OCI-LY1 (cell line): ENCODE measurements around the gene ITFG1.

Experiments used
- EZH2 ChIP-seq: fragments of 200-600 bp; sonication (generic), shearing (Covaris generic); IDR thresholded peaks from 2 replicates; pipeline ENCODE4 v1.8.0; 2017; ENCODE audit warnings: borderline replicate concordance, mixed run types, mild to moderate bottlenecking, antibody characterized with exemption, low read length, moderate library complexity, mixed read lengths
- TF ChIP-seq, protein P1 (sequence below): fragments of 200-600 bp; sonication (generic), shearing (Covaris generic); IDR thresholded peaks from 2 replicates; pipeline ENCODE4 v1.5.1; 2017; ENCODE audit warnings: mild to moderate bottlenecking, antibody characterized with exemption, low read length, moderate library complexity, mixed read lengths

DNA sequence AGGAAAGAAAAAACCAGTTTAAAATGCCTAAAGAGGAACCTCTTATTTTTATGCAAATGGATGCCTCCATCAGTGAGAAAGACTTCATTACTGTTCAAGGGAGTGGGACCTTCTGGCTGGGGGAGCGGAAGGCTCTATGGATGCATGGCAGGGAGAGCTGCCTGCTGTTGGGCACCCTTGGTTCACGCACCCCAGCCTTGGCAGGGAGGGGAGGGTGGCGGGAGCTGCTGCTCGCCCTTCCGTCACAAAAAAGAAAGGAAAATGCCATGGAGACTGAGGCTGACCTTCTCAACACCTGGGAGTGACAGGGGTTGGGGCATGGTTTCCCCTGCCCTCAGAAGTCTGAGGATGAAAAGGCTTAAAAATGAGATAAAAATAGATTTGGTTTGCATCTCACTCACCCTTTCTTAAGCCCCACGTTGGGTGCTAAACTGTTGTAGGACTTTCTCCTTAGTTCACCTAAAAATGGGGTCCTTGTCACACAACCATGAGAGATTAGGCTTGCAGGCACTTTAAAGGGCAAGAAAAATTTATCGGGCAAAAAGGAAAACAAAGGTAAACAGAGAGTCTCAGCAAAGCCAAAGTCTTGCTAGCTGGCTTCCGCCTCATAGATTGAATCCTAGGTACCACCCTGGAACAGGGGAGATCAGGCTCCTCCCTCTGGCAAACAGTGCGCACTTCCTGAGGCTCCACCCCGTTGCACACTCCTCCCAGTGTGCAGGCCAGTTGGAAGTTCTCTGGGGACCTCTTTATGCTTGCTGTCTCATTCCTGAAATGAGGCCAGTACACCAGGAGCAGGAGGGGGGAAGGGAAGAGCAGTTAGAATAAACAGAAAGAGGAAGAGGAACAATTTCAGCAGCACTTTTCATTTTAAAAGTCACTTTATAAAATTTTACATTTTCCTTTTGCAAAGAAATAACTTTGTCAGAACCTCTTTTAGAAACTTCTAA is 31.8 kb upstream of the ITFG1 start:
- TF ChIP-seq, protein P1, sequence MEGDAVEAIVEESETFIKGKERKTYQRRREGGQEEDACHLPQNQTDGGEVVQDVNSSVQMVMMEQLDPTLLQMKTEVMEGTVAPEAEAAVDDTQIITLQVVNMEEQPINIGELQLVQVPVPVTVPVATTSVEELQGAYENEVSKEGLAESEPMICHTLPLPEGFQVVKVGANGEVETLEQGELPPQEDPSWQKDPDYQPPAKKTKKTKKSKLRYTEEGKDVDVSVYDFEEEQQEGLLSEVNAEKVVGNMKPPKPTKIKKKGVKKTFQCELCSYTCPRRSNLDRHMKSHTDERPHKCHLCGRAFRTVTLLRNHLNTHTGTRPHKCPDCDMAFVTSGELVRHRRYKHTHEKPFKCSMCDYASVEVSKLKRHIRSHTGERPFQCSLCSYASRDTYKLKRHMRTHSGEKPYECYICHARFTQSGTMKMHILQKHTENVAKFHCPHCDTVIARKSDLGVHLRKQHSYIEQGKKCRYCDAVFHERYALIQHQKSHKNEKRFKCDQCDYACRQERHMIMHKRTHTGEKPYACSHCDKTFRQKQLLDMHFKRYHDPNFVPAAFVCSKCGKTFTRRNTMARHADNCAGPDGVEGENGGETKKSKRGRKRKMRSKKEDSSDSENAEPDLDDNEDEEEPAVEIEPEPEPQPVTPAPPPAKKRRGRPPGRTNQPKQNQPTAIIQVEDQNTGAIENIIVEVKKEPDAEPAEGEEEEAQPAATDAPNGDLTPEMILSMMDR, result no peak
- TF ChIP-seq EZH2, result no peak
